ENCODE results near the gene ERICH2.

The ERICH2 gene

DNA sequence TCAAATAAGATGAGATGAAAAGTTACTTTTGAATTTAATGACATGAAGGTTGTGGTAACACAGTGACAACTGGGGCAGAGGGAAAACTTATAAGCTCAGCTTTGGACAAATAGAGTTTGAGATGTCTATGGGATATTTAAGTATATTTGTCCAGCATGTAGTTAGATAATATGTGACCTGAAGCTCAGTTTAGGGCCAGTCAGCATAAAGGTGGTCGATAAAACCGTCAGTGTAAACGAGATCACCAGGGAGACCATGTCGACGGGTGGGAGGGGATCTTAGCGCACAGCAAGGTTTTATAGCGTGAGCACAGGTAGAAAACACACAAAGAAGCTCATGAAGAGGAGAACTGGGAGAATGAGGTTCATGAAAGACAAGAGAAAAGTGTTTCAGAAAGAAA lies 7.4 kb upstream of the ERICH2 start:
- DNase-seq (ENCODE audit: low read depth in 2 of 3, low spot score in 1 of 3) = no peak

DNA sequence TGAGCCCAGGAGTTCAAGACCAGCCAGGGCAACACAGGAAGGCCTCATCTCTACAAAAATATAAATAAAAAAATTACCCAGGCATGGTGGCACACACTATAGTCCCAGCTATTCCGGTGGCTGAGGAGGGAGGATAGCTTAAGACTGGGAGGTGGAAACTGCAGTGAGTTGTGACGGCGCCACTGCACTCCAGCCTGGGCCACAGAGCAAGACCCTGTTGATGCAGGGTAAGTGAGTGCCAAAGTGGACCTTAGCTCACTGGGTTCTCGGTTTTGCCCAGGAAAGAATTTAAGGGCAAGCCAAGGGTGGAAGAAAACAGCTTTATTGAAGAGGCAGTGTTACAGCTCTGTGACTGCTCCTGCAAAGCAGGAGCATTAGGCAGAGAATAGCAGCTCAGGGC lies 6.9 kb upstream of the ERICH2 start:
- no peak for DNase-seq (ENCODE audit: low read depth in 2 of 3, low spot score in 1 of 3)

DNA sequence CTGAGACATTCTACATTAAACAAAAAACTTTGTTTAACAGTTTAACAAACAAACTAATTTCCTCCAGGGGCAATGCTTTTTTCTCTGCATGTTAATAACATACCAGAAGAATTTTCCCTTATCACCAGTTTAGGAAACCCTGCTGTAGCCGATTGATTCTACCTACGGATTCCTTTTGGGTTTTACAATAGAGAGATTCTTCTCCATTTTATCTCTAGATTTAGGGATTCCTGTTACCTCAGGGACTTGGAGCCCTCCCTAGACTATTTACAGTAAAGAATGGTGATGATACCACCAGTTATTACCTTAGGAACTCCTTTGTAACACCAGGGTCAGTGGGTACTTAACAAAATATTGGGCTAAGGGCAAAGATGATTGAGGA lies 5.3 kb upstream of the ERICH2 start:
- no peak for DNase-seq (ENCODE audit: low read depth in 2 of 3, low spot score in 1 of 3)

DNA sequence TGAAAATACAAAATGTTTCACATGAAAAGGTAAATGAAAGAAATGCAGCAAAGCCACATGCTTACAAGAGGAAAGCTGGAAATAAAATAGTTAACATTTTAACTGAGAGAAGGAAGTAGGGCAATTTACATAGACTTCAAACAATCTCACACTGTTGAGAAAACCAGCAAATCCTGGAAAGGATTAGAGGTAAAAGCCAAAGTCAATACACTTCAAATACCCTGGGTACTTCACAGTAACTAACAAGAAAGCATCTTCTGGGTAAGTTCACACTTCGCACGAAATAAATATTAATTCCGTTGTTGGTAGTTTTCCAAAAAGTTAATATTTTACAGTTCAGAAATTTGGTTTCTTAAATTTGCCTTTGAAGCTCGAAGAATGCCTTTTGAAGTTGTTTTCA lies 3.5 kb upstream of the ERICH2 start:
- DNase-seq (ENCODE audit: low read depth in 2 of 3, low spot score in 1 of 3) = no peak

DNA sequence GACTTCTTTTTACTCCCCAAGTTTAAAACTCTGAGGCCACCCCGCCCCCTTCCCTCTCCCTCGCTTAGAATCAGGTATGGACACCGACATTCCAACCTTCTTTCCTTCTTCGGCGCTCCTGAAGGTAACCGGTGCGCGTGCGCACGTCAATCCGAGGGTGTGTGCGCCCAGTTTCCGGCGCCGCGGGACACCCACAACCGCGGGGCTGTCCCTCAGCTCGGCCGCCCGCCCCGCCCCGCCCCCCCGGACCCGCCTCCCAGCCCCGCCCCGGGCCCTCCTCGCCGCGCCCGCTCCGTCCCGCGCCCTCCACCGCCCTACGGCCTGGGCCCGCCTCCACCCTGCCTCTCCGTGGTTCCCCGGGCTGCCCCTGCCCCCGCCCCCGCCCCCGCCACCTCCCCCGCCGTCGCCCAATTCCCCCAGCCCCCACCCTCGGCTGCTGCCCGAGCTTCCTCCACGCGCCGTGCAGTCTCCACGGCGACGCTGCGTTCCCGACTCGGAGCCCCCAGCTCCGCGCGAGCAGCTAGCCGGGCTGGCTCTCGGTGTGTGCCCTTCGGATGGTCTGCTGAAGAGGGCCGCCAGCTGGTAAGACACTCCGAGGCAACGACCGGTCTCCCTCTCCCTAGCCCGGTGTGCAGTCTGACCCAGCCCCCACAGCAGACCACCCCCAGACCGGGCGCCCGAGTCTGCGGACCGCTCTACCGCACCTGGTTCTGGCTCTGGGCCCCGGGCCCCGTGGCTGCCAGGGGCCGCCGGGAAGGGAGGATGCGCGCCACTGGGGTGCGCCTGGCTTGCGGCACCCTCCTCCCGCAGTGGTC lies 635 bp downstream of the ERICH2 start:
- DNase-seq (ENCODE audit: low read depth in 2 of 3, low spot score in 1 of 3) = peak; percentile 29 to 59 (median 45)

DNA sequence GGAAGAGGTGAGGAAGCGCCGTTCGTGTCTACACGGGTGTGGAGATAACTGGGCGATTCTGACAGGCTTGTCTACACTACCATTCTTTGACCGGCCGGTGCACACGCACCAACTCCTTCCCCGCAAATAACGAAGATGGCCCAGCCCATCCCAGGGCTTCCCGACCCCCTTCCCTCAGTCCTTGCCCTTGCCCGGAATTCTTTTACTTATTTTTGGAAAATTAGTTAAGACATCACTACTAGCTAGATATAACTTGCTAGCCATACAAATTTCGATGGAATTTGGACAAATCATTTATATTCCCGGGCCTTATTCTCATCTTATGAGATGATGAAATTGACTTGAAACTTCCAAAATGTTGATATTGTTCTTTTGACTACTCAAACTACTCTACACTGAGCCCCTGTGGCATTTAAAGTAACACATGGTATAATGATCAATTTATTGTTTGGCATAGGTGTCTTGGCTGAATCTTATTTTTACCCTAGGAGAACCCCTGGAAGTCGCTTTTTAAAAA lies 1.3 kb downstream of the ERICH2 start:
- DNase-seq (ENCODE audit: low read depth in 2 of 3, low spot score in 1 of 3) = no peak

DNA sequence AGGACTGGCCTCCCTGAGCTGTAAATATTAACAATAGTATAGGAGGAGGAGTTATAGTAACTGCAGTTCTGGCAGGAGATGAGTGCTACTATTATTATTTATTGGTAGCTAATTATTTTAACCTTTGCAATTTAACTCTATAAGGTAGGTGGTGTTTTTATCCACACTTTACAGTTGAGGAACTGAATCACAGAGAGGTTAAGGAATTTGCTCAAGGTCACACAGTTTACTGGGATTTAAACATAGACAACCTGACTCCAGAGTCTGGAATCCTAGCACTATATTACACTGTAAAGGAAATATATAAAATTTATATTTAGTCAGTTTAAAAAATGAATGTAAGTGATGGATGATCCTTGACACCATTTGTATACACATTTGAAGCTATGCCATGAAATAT lies 2.1 kb downstream of the ERICH2 start:
- no peak for DNase-seq (ENCODE audit: low read depth in 2 of 3, low spot score in 1 of 3)

DNA sequence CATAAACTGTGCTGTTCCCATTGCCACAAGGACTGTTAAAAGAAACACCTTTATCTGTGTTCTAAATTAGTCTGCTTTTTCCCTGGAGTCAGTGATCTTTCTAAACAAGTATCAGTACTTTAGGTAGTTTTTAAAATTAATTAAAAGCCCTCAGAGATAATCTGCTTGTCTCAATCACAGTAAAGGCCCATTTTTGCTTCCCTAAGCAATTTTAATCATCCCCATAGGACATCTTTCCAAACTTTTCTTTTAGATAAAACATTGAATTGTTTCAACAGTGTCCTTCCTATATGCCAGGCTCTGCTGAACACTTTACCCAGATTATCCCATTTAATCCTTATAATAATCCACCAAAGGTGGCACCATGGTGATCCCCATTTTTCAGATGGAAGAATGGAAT lies 3.9 kb downstream of the ERICH2 start:
- no peak for DNase-seq (ENCODE audit: low read depth in 2 of 3, low spot score in 1 of 3)

DNA sequence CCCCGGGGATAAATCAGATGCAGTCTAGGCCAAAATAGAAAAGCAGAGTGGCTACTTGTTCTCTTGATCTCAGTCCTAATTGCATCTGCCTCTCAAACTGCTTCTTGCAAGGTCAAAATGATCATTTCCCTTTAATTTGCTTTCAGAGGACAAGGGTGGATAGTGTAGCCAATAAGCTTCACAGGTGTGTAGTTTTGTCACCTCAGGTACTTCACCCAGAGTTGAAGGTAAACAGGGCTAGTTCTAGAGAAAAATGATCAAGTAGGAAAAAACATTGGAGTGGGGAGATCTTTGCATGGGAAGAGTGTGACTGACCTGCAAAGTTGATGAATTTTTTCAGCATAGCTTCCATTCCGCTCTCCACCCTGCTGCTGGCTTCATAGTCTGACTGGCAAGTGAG lies 8.7 kb downstream of the ERICH2 start:
- no peak for DNase-seq (ENCODE audit: low read depth in 2 of 3, low spot score in 1 of 3)

DNA sequence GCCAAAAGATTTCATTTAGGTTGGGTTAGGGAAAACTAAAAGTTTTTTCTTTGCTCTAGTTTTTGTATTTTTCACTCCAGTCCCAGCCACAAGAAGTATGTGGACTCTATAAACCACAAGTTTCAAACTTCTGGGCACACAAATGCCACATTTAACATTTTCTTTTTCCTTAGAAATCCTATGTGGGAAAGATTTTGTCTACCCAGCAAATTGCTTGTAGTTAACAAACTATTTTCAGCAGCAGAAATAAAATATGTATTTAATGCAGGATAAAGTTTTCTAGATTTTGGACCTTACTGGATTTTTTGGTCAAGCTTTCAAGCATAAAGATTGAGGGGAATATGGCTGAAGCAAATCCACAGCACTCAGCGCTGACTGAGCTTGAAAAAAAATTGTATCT lies 9.1 kb downstream of the ERICH2 start:
- DNase-seq (ENCODE audit: low read depth in 2 of 3, low spot score in 1 of 3) = no peak

DNA sequence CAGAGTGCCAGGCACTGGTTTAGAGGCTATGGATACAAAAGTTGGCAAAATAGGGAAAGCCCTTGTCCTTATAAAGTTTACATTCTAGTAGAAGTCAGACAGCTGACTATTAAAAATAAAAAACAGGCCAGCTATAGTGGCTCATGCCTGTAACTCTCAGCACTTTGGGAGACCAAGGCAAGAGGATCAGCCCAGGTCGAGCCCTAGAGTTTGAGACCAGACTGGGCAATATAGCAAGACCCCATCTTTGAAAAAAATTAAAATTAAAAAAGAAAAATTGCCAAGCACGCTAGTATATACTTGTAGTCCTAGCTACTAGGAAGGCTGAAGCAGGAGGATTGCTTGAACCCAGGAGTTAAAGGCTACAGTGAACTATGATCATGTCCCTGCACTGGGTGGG lies 12.5 kb downstream of the ERICH2 start:
- DNase-seq (ENCODE audit: low read depth in 2 of 3, low spot score in 1 of 3) = no peak

DNA sequence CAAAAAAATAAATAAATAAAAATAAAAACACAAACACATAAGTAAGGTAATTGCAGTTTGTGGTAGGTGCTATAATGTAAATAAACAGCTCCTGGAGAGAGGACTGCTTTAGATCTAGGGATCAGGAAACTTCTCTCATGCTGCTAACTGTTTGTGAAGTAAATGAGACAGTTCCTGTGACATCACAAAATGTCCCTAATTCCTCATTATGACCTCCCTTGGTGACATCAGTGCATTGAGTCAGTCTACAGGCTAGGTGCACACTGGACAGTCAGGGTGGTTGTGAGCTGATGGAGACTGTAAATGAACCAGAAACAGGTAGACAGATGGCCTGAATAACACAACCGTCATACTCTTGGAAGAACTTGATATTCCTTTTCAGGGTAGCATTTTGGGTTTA lies 13.4 kb downstream of the ERICH2 start:
- no peak for DNase-seq (ENCODE audit: low read depth in 2 of 3, low spot score in 1 of 3)

DNA sequence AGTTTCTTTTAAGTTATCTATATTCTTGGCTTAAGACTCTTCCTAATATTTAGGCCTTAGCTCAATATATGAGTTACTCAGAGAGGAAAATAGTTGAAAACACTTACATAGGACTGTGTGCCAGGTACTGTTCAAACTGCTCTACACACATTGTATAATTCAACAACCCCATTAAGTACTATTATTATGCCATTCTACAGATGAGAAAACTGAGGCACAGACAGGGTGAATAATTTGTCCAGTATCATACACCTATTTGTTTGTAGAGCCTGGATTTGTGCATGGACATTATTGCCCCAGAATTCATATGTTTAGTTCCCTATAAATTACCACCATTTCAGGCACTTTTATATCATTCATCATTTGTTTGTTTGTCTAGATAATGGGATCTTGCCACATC lies 28.8 kb downstream of the ERICH2 start:
- DNase-seq (ENCODE audit: low read depth in 2 of 3, low spot score in 1 of 3) = no peak

DNA sequence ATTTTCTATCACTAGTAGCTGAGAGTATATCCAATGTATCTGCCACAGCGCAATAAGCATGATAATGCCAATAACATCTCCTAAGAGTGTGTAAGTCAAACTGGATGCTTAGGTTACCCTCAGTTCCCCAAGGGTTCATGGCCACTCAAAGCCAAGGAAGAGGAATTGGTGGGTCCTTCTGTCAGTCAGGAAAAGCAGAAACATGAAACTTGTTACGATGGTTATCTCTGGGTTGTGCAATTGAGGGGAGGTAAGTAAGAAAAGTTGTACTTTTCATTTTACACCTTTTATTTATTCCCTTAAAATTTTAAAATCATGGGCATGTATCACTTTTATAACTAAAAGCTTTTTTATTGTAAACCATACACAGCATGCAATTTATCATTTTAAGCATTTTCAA lies 36.4 kb downstream of the ERICH2 start:
- DNase-seq (ENCODE audit: low read depth in 2 of 3, low spot score in 1 of 3) = no peak

DNA sequence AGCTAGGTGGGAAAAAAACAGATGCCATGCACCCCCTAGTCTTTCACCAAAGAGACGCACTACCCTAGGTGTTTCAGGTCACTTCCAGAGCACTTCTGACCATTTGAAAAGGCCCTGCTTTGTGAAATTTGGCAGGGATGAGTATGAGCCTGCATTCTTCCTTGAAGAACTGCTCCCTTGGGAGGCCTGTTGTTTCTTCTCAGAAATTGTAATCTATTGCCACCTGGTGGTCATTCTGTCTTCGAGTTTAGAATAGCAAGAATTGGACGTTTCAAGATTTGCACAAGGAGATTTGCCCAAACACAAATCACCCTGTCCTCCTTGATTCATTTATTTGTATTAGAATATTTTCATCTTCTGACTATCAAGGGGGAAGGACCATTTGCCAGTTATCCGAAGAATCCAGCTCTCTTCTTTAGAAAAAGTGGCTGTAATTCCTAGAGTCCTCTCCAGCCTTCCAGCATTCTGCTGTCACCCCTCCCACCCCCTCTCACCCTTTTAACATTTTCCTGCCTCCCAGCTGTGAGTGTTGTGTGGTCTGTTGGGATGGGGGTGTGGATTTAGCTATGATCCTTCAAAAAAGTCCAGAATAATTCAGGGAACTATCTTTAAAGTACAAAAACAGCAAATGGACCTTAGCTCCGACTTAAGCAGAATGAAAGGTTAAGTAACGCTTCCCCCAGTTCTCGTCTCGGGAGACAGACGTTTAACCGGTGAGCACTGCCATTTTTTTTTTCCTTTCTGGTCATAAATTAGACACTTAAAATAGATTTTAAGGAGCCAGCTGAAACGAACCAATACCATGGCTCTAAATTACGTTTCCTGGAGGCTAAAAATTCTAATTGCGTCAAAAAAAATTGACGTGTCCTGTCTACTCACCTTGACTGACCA lies 42.8 kb downstream of the ERICH2 start:
- peak in 1 of 3 donors; percentile 41 for DNase-seq (ENCODE audit: low read depth in 2 of 3, low spot score in 1 of 3)

DNA sequence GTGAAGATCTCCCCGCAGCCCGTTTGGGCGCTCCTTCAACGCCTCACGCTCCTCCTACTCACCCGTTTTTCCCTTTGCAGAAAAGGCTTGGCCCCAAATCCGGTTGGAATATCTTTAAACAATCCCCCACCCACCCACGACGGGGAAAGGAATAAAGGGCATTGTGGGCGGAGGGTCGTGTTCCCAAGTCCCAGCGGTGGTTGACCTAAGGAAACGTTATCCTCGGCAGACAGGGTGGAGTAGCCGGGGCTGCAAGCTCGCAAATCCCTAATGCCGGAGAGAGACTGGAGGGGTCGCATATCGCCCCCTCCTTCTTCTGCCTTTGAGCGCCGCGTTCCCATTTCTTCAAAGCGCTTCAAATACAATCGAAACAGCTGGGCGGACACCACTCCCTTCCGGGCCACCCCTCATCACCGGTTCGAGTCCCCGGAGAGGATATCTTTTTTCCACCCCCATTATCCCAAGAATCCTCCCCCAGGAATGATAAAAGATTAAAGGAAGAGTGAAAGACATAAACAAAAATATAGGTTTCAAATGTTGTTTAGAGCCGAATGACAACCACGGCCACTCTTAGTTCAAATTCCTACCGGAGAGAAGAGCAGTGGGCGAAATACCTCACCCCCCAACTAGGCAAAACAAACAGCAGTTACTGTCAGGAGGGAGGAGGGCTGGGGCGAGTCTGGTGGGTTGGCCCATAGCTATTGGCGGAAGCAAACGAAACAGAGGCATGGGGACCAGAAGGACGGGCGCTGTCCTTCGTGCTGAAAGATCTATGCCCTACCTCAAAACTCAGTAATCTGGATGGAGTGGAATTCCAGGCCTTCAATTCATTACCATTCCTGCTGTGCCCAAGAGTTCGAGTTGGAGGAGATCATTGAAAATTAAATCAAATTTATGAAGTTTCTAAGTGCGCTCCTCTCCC lies 43.7 kb downstream of the ERICH2 start:
- DNase-seq (ENCODE audit: low read depth in 2 of 3, low spot score in 1 of 3) = no peak

DNA sequence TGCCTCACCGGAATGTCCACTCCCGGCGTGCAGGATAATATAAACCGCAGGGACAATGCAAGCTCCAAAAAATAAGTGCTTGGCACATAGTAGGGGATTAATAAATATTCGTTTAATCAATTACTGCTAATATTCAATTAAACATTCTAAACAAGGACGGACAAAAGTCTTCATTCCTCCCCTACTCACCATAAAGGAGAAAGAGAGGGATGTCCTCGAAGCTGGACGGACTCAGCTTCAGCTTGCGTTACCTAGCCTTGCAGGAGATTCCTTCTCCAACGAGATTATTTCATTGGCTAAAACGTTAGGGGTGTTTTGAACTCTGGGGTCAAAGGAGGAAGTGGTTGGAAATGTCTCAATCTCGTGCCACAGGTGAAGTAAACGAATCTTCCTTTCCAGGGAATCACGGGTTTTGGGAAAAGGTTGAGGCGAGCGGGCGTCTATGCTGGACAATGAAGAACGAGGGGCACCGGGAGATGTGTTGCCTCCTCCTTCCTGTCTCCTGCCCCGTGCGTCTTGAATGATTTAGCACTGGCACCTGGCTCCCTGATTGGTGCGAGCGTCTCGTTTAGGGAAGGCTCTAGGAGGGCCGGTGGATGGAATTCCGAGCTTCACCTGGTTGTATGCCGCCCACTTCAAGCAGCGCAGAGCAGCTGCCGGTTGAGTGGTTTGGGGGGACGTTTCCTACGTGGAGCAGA lies 44.5 kb downstream of the ERICH2 start:
- DNase-seq (ENCODE audit: low read depth in 2 of 3, low spot score in 1 of 3) = no peak

DNA sequence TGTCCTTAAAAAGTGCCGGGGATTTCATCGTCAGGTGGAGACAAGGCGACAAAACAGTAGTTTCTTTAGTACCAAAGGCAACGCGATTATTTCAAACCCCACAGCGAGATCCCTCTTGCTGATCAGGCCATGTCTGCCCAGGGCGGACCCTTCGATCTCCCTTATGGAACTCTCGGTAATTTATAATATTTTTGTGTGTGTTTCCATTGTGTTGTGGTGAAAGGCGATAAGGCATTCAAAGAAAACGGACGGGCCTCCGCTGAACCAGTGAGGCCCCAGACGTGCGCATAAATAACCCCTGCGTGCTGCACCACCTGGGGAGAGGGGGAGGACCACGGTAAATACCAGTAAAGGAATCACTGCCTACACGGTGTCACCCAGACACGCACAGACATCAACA lies 45.1 kb downstream of the ERICH2 start:
- DNase-seq (ENCODE audit: low read depth in 2 of 3, low spot score in 1 of 3) = no peak

DNA sequence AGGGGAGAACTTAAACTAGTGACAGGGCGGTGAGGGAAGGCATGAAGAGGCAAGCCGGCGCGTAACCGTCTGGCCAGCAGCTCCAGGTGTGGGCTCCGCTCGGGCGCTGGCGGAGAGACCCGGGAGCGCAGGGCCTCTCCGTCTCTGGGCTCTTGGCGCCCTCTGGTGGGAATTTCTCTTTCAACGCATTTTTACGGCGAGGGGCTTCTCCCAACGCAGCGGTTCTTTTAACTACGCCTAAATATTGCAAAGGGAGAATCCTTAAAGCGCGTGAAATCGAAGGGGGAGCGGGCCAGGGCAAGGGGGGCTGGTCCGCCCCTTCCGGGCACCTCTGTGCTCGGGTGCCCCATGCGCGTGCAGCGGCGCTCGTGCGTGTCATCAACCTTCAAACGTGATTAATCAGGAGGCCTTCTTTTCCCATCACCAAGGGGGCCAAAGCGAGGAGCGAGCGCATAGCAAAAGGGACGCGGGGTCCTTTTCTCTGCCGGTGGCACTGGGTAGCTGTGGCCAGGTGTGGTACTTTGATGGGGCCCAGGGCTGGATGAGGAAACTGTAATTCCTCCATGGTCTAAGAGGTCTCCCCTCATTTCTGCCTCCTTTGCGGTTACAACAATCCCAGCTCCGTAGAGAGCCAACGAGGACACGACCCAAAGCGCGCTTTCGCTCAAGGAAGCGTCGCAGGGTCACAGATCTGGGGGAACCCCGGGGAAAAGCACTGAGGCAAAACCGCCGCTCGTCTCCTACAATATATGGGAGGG lies 45.7 kb downstream of the ERICH2 start:
- DNase-seq (ENCODE audit: low read depth in 2 of 3, low spot score in 1 of 3) = peak in 2 of 3 donors; percentile 66 to 70

All from stimulated activated CD4-positive, alpha-beta T cell treated with anti-CD3 and anti-CD28 coated beads, Interleukin-12 subunit alpha, Interleukin-12 subunit beta, amount 100 ng/mL, for 48 hours (primary cell).